HG02623 (cell line): Measurements from ENCODE around the gene ARHGAP19.
"Not testable (repeated sequence)": the region's sequence is repeated elsewhere in the genome, so short reads cannot be mapped to it uniquely, and the experiment has no call there.

Source experiments
- ATAC-seq: cut with Tn5 transposase; IDR thresholded peaks from one replicate; pipeline ENCODE4 v1.9.1; 2021; ENCODE audit warnings: moderate library complexity; ENCODE audit not compliant: unreplicated experiment

The ARHGAP19 gene

GRCh38 chr10:97290076-97290475, 2.4 kb downstream of the ARHGAP19 start:
- not testable (repeated sequence) for ATAC-seq

- ATAC-seq: no peak
Measured at GRCh38 chr10:97280783-97281182, 11.7 kb downstream of the ARHGAP19 start.

DNA sequence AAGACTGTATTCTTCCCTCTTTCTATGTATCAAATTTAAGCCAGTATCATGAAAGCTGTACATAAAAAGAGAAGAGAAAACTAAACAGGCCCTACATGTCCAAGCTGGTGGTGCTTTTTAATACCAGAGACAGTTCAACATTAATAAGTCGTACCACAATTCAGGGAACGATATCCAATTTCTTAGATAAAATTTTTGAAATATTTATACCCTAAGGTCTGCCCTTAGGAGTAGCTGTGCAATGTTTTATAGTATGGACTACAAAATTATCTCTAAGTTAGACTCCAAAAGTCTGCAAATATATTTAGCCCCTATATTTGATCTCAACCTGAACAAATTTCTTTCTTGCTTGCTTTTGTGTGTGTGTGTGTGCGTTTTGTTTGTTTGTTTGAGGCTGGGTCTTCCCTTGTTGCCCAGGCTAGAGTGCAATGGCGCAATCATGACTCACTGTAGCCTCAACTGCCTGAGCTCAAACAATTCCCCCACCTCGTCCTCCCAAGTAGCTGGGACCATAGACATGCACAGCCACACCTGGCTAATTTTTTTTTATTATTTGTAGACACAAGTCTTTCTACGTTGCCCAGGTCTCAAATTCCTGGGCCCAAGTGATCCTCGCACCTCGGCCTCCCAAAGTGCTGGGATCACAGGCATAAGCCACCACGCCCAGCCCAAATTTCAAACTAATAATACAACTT, 13.2 kb downstream of the ARHGAP19 start:
- ATAC-seq: no peak

DNA sequence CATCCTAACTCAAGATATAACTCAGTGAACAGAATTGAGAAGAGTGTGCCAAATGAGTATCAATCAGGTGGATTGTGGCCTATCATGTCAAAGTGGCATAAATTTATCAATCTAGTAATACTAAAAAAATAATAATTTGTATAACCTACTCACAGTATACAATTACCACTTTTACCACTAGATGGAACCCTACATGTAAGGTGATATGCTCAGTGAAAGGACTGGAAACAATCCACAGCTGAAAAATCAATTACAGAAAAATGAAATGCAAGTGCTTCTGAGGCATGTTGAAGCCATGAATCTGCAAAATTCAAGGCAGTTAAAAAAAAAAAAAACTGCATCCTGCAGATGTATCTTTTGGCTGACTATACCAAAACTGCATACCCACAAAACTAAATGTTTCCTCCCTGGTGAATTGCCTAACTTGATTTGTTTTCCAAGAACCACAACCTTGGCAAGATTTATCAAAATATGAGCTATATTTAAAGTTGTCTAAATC, 13.9 kb downstream of the ARHGAP19 start:
- ATAC-seq: no peak

GRCh38 chr10:97277551-97277950, 14.9 kb downstream of the ARHGAP19 start:
- no peak for ATAC-seq

- ATAC-seq: no peak
Measured at GRCh38 chr10:97274828-97275227, 17.6 kb downstream of the ARHGAP19 start.

DNA sequence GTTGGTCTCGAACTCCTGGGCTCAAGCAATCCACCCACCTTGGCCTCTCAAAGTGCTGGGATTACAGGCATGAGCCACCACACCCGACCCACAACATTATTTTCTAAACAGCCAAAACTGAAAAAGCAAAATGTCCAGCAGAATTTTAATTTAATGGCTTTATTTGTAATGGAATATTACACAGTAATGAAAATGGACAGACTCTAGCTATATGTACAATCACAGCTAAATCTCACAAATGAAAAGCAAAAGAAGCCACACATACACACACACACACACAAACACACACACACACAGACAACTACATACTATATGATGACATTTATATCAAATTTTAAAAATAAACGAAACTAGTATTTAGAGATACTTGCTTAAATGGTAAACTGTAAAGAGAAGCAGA, 18.7 kb downstream of the ARHGAP19 start:
- ATAC-seq: no peak

DNA sequence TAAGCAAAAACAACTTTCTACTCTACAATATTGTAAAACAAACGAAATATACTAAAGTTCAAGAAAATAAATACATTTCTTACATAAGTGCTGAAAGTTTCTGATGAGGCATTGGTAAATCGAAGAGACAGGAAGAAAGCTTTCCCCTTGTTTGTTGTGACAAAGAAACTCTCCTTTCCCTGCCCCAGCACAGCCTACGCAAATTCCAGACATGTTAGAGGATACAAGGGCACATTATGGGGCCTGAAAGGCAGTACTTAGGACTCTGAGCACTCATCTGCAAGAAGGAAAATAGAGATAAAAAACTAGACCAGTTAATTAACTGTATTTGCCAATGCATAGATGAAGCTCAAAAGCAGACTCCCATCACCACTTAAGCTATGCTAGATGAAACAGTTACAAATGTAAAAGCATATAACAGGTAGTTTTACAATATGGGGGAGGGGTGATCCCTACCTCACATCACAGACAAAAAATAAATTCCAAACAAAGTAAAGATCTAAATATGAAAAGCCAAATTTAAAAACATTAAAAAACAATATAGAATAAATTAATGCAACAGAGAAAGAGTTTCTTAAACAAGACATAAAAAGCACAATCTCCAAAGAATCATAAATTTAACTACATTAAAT, 21.8 kb downstream of the ARHGAP19 start:
- ATAC-seq: no peak

GRCh38 chr10:97267671-97268070, 24.8 kb downstream of the ARHGAP19 start:
- ATAC-seq: no peak

- not testable (repeated sequence) for ATAC-seq
Measured at GRCh38 chr10:97265095-97265494, 27.3 kb downstream of the ARHGAP19 start.

- no peak for ATAC-seq
Measured at GRCh38 chr10:97263971-97264370, 28.5 kb downstream of the ARHGAP19 start.

DNA sequence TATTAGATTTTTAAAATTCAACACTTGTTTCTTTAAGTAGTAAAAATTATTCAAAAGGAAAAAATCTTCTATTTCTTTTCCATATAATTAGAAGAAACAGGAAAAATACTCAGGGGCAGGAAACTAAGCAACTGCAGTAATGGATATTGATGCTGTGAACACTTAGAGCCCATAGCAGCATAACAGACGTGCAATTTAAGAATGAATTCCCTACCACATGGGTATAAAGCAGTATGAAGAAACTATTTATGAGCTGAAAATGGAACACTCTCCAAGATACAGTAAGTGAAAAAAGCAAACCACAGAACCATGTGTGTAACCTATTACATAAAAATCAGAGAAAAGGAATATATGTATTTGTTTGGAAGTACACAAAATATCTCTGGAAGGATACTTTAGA, 30.8 kb downstream of the ARHGAP19 start:
- ATAC-seq: no peak

GRCh38 chr10:97261183-97261582, 31.3 kb downstream of the ARHGAP19 start:
- ATAC-seq: no peak

GRCh38 chr10:97259119-97259518, 33.3 kb downstream of the ARHGAP19 start:
- ATAC-seq: no peak

DNA sequence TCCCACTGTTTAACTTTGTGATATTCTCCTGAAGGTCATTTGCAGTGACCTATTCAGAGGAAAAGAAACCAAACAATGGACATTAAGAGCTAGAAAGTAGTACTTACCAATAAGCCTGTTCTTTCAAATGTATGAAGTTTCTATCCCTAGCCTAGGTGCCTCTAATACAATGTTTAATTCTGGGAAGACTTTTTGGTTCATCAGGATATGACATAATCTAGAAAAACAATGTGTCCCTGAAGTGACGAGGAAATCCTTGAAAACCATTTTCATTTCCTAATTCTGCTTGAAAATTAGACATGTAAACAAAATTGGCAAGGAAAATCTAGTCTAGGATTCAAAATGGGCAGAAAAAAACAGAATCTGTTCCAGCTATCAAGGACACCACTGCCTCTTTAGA, 36.1 kb downstream of the ARHGAP19 start:
- ATAC-seq: no peak

DNA sequence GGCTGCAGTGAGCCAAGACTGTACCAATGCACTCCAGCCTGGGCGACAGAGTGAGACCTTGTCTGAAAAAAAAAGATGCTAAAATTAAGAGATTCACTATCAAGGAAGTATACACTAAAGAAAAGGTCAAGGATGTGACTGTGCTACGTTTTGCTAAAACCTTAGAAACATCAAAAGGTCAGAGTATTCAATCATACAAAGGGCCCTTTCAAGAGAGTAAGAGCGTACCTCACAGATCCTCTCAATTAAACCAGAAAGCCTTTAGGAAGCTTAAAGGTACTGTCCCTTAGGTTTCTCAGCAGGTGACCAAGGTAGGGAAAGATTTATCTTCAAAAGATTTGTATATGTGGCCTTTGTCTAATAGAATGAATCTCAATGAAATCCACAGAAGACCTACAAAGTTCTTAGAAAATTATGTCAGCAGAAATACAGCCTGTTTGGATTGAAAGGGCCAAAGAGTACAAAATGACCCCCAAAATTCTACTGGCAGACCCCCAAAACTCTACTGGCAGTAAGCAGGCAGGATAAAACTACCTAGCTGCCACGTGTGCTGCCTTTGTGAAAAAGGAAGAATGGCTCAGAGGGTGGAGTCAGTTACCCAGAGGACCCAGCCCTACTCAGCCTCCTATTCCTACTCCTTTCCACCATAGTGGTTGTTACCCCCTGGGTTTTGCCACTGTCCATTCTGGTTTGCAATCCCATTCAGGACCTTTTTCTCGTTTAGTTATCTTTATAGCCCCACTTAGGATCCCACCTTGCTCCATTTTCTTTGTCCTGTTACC, 36.7 kb downstream of the ARHGAP19 start:
- no peak for ATAC-seq

GRCh38 chr10:97254694-97255093, 37.7 kb downstream of the ARHGAP19 start:
- no peak for ATAC-seq

DNA sequence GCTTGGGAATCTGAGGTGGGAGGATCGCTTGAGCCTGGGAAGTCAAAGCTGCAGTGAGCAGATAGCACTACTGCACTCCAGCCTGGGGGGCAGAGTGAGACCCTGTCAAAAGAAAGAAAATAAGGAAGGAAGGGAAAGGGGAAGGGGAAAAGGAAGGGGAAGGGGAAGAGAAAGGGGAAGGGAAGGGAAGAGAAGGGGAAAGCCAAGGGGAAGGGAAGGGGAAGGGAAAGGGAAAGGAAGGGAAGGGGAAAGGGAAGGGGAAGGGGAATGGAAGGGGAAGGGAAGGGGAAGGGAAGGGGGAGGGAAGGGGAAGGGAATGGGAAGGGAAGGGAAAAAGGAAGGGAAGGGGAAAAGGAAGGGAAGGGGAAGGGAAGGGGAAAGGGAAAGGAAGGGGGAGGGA, 41.5 kb downstream of the ARHGAP19 start:
- ATAC-seq: no peak

DNA sequence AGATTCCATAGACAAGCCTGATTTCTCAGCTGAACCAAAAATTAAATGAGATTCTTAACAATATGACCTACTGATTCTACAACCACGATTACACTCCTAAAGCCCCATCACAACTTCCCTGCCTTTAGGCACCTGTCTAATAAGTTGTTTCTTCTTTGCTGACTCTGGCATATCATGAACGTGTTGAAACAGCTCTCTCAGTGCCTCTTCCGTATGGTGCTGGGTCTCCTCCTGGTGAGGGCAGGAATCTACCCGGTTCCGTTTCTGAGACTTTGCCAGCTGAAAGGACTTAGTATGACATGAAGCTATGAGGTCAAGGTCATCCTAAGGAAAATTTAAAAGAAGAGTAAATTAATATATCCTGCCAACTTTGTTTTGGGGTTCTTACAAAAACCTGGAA, 48.6 kb downstream of the ARHGAP19 start:
- ATAC-seq: no peak

GRCh38 chr10:97238855-97239254, 53.6 kb downstream of the ARHGAP19 start:
- ATAC-seq: no peak

GRCh38 chr10:97235353-97235752, 57.1 kb downstream of the ARHGAP19 start:
- no peak for ATAC-seq

- ATAC-seq: no peak
Measured at GRCh38 chr10:97234400-97234799, 58.0 kb downstream of the ARHGAP19 start.
